Renal pelvis (tissue), 4 donors: ENCODE data around the gene KHNYN. TPM values are rescaled to one million over a fixed set of nuclear protein-coding genes. Genes with fewer than 3 reads are reported as not detected.
A peak's percentile ranks its signal among the peaks of the same experiment; 100 is the strongest.
"Not testable (repeated sequence)": the region's sequence is repeated elsewhere in the genome, so short reads cannot be mapped to it uniquely, and the experiment has no call there.

Source experiments
- DNase-seq: peaks from one replicate; pipeline ENCODE4 v3.0.0-alpha.2; 2013
- polyA plus RNA-seq, 3 donors: library from polyadenylated mRNA; unstranded; fragments of 120-200 nt; gene quantifications; one replicate each; pipeline ENCODE4 v1.2.1, GENCODE V29; 2013; ENCODE audit not compliant: insufficient read length in 3 of 3

The KHNYN gene
- polyA plus RNA-seq, 3 donors = 43.7 to 55.8 (median 53.3) TPM

DNA sequence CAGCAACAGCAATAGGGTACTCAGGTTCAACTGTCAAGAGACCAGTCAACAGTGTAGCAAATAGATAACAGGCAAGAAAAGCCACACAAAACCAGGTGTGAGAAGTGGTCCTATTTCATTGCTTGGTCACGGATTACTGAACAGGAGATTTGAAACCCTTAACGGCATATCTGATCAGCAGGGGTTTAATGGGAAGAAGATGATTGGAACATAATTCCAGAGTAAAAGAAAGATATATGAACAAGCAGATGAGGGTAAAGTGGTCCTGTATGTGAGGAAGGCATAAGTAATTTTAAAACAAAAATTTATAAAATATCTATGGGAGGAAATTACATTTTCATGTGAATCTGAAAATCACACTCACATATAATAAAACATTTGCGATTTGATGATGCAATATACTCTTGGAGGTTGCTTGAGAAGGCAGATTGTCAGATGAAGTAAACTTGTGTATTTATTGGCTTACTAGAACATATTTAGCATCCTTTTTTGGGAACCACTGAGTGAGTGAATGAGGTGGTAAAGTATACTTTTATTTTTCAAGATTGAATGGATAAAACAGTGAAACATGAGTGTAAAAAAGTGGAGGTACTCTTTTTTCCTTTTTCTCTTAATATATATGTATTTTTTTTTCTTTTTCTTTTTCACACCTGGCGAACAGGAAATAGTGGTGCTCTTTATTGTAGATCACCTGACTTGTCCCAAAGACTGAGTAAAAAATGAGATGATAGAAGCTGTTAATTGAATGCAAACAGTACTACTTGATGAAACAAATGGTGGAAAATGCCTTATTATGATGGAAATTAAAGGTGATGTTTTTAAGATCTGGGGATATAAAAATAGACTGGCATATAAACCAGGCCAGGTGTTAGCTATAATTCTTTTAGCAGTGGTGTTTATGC lies 34.4 kb downstream of the KHNYN start:
- DNase-seq = no peak

DNA sequence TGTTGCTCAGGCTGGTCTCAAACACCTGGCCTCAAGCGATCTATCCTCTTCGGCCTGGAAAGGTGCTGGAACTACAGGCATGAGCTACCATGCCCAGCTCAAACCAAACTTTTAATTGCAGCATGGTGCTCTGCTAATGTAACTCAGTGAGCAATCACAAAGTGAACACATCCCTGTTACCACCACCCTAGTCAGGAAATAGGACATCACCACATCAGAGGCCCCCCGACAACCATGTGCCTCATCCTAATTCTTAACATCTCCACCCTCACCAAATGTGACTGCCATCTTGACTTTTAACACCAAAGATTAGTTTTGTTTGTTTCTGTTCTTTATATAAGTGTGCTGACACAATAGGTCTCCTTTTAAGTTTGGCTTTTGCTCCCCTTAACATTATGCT lies 35.6 kb downstream of the KHNYN start:
- no peak for DNase-seq

- DNase-seq = no peak
These were observed 36.1 kb downstream of the KHNYN start for GRCh38 chr14:24465805-24466204.

GRCh38 chr14:24470450-24470849 lies 40.7 kb downstream of the KHNYN start:
- not testable (repeated sequence) for DNase-seq

DNA sequence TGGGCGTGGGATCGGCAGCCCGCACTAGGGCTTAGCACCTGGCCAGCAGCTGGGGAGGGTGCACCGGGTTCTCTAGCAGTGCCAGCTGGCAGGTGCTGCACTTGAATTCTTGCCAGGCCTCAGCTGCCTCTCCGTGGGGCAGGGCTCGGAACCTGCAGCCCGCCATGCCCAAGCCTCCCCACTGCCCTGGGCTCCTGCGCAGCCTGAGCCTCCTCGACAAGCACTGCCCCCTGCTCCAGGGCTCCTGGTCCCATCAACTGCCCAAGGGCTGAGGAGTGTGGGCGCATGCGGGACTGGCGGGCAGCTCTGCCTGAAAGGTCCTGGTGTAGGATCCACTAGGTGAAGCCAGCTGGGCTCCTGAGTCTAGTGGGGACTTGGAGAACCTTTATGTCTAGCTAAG lies 43.5 kb downstream of the KHNYN start:
- DNase-seq = no peak

GRCh38 chr14:24475261-24475660 lies 45.5 kb downstream of the KHNYN start:
- no peak for DNase-seq

DNA sequence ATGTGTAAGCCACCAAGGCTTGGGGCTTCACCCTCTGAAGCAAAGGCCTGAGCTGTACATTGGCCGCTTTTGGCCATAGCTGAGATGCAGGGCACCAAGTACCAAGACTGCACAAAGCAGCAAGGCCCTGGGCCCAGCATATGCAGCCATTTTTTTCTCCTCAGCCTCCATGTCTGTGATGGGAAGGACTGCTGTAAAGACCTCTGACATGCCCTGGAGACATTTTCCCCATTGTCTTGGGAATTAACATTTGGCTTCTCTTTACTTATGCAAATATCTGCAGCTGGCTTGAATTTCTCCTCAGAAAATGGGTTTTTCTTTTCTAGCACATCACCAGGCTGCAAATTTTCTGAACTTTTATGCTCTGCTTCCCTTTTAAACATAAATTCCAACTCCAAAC lies 50.2 kb downstream of the KHNYN start:
- DNase-seq = not testable (repeated sequence)

- peak; percentile 7 for DNase-seq
These were observed 52.0 kb downstream of the KHNYN start for GRCh38 chr14:24481622-24482324.

DNA sequence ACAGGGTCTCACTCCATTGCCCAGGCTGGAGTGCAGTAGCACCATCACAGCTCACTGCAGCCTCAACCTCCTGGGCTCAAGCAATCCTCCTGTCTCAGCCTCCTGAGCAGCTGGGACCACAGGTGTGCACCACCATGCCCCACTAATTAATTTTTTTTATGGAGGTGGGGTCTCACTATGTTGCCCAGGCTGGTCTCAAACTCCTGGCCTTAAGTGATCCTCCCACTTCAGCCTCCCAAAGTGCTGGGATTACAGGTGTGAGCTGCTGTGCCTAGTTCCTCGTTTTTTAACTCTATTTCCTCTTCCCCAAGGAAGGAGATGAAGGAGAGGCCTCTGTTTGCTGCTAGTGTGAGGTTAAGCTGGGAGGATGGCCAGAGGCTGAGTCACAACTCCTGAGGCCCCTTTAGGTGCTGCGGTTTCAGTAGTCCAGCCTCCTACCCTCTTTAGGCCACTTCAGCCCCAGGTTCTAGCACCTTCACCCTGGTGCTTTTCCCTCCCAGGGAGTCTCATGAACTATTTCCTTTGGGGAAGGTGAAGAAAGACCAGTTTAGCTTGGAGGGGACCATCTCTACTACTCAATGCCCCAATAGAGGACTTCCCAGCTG lies 53.0 kb downstream of the KHNYN start:
- DNase-seq = not testable (repeated sequence)

DNA sequence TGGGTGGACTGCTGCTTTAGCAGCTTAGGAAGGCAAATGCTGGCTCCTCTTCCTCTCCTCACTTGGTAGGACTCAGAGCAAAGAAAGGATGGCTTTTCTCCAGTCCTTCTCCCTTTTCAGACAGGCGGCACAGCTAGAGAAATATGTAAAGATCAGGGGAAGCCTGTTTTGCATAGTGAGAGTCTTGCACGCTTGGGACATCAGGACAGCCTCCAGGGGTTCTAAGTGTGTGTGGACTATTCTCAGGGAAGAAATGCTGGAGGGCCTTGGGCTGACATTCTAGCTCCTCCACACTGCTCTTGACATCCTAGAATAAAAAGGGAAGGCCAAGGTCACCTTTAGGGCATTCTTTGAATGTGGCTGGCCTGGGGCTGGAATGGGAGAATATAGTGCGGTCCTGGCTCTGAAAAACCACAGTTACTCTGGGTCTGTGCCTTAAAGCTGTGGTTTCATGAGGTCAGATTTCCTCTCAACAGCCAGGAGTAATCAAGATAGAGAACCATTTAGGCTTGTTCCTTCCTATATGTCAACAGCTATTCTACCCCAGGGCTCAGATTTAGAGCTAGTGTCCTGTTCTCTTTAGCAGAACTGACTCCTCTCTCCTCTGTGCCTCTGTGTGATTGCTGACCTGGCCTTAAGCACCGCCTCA lies 54.0 kb downstream of the KHNYN start:
- no peak for DNase-seq

Other genes with a start within 250 kb of the KHNYN start
- gene IPO4, start 241.1 kb upstream of the KHNYN start, polyA plus RNA-seq = 10 to 100 TPM; 39.6 to 48.5 (median 42.8) TPM
- gene TM9SF1, start 234.5 kb upstream of the KHNYN start, polyA plus RNA-seq = 10 to 100 TPM; 45.2 to 55.8 (median 46.7) TPM
- 10 to 100 TPM in 2 of 3 donors, 1 to 10 TPM in 1; 3.9 to 17.9 (median 14.1) TPM for gene TSSK4, start 224.3 kb upstream of the KHNYN start, polyA plus RNA-seq
- gene CHMP4A, start 216.5 kb upstream of the KHNYN start, polyA plus RNA-seq = 10 to 100 TPM; 50.6 to 70.2 (median 58.2) TPM
- 10 to 100 TPM; 13.0 to 20.1 (median 15.3) TPM for gene MDP1, start 213.9 kb upstream of the KHNYN start, polyA plus RNA-seq
- gene NEDD8, start 197.6 kb upstream of the KHNYN start, polyA plus RNA-seq = 100 to 1,000 TPM; 197 to 260 (median 254) TPM
- 100 to 1,000 TPM; 120 to 132 (median 123) TPM for gene GMPR2, start 197.0 kb upstream of the KHNYN start, polyA plus RNA-seq
- 10 to 100 TPM; 59.4 to 62.5 (median 60.9) TPM for gene TINF2, start 187.3 kb upstream of the KHNYN start, polyA plus RNA-seq
- gene TGM1, start 166.8 kb upstream of the KHNYN start, polyA plus RNA-seq = 1 to 10 TPM; 1.5 to 4.2 (median 2.5) TPM
- 10 to 100 TPM; 24.2 to 25.5 (median 25.0) TPM for gene RABGGTA, start 158.4 kb upstream of the KHNYN start, polyA plus RNA-seq
- gene DHRS1, start 130.2 kb upstream of the KHNYN start, polyA plus RNA-seq = 10 to 100 TPM; 41.6 to 68.7 (median 43.4) TPM
- gene NOP9, start 130.1 kb upstream of the KHNYN start, polyA plus RNA-seq = 10 to 100 TPM; 28.0 to 29.7 (median 28.7) TPM
- 10 to 100 TPM; 24.7 to 32.3 (median 28.3) TPM for gene CIDEB, start 122.0 kb upstream of the KHNYN start, polyA plus RNA-seq
- gene LTB4R2, start 119.8 kb upstream of the KHNYN start, polyA plus RNA-seq = 1 to 10 TPM; 3.2 to 5.3 (median 4.4) TPM
- gene LTB4R, start 118.5 kb upstream of the KHNYN start, polyA plus RNA-seq = 1 to 10 TPM; 5.0 to 7.2 (median 5.7) TPM
- gene ADCY4, start 94.9 kb upstream of the KHNYN start, polyA plus RNA-seq = 10 to 100 TPM; 19.3 to 22.6 (median 20.8) TPM
- 1 to 10 TPM; 3.3 to 4.1 (median 3.8) TPM for gene RIPK3, start 90.0 kb upstream of the KHNYN start, polyA plus RNA-seq
- 10 to 100 TPM; 60.1 to 84.6 (median 72.6) TPM for gene NFATC4, start 61.8 kb upstream of the KHNYN start, polyA plus RNA-seq
- gene NYNRIN, start 31.0 kb upstream of the KHNYN start, polyA plus RNA-seq = 10 to 100 TPM; 44.1 to 58.4 (median 56.4) TPM
- 1 to 10 TPM; 2.4 to 4.2 (median 3.1) TPM for gene CBLN3, start 286 bp upstream of the KHNYN start, polyA plus RNA-seq
- gene SDR39U1, start 12.8 kb downstream of the KHNYN start, polyA plus RNA-seq = 10 to 100 TPM; 69.5 to 78.3 (median 76.8) TPM
- under 1 TPM in 1 of 3 donors, not detected in 2; 0.56 TPM for gene CMA1, start 78.3 kb downstream of the KHNYN start, polyA plus RNA-seq
- gene CTSG, start 146.3 kb downstream of the KHNYN start, polyA plus RNA-seq = under 1 TPM; 0.25 to 0.71 (median 0.57) TPM
- gene GZMH, start 179.7 kb downstream of the KHNYN start, polyA plus RNA-seq = not detected
- gene GZMB, start 204.2 kb downstream of the KHNYN start, polyA plus RNA-seq = under 1 TPM in 1 of 3 donors, not detected in 2; 0.30 TPM